Embryonic facial prominence (tissue), 1 donor: ENCODE data around the gene TBC1D10A.

Source experiments
- DNase-seq: peaks from one replicate; pipeline ENCODE4 v3.0.0-alpha.2; 2016; ENCODE audit errors: extremely low spot score

Gene TBC1D10A

DNA sequence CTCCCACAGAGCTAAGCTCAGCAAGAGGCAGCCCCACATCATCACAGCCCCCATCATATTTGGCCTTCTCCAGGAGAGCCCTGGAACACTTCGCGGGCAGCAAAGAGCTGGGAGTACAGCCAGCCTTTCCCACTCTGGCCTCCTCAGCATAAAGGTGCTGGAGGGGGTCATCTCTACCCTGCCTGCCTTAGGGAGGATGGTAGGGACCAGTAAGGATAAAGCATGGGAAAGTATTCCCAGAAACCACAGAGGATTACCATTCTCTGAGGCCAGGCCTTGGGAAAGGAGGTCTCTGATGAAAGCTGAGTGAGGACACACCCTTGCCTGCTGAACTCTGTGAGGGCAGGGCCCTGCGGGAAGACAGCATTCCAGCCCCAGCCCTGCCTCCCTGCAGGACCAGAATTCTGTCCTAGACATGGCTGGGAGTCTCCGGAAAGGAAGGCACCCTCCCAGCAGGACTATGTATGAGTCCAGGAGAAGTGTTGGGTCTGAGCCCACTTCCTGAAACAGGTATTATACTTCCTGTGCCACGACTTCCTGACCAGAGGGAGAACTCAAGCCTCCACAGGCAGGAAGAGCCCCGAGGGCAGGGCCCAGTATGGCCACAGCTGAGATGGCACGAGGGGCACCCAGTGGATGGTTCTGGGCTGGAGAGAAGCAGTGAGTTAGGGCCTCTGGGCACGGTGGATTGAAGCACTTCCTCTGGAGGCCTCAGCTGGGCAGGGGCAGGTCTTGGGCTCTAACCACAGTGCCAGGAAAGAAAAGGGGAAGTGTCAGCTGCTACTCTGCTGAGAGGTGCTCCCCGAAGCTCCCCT lies 24.5 kb downstream of the TBC1D10A start:
- no peak for DNase-seq

GRCh38 chr22:30299322-30299721 lies 27.4 kb downstream of the TBC1D10A start:
- no peak for DNase-seq

GRCh38 chr22:30297991-30298701 lies 28.6 kb downstream of the TBC1D10A start:
- no peak for DNase-seq

- no peak for DNase-seq
Measured at GRCh38 chr22:30297276-30297990, 29.3 kb downstream of the TBC1D10A start.

DNA sequence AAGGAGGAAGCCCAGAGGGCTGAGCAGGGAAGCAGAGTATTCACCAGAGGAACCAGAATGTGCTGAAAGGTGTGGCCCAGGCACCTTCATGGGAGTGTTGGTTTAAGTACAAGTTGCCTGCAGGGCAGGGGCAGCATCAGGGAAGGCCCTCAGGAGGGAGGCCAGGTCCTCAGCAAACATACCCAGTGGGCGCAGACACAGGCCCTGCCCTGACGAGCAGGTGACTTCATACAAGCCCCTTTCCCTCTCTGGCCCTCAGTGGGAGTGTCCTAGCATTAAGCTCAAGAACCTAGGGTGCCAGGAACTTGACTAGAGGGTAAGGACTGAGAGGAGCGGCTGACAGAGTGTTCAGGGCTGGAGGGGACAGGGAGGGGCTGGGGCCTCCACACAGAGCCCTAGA lies 29.9 kb downstream of the TBC1D10A start:
- DNase-seq: no peak

GRCh38 chr22:30296324-30296723 lies 30.4 kb downstream of the TBC1D10A start:
- DNase-seq: no peak

- DNase-seq: no peak
Measured at GRCh38 chr22:30295576-30295975, 31.2 kb downstream of the TBC1D10A start.

- DNase-seq: no peak
Measured at GRCh38 chr22:30294830-30295229, 31.9 kb downstream of the TBC1D10A start.

GRCh38 chr22:30294066-30294465 lies 32.7 kb downstream of the TBC1D10A start:
- DNase-seq: no peak

DNA sequence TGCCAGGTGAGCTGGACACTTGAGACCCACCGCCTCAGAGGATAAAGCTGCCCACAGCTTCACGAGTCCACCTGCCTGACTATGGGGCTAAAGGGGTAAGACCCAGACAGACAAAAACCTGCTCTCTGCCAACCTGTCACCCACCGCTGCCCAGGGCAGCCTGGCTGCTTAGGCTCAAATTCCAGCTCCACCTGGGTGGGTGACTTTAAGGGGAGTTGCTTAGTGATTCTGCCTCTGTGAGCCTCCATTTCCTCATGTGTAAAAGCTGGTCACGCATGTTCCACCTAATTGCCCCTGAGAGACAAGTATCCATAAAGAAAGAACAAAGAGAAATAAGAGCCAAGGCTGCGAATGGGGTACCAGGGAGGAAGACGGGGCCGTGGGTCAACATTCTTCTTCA lies 33.7 kb downstream of the TBC1D10A start:
- DNase-seq: no peak

DNA sequence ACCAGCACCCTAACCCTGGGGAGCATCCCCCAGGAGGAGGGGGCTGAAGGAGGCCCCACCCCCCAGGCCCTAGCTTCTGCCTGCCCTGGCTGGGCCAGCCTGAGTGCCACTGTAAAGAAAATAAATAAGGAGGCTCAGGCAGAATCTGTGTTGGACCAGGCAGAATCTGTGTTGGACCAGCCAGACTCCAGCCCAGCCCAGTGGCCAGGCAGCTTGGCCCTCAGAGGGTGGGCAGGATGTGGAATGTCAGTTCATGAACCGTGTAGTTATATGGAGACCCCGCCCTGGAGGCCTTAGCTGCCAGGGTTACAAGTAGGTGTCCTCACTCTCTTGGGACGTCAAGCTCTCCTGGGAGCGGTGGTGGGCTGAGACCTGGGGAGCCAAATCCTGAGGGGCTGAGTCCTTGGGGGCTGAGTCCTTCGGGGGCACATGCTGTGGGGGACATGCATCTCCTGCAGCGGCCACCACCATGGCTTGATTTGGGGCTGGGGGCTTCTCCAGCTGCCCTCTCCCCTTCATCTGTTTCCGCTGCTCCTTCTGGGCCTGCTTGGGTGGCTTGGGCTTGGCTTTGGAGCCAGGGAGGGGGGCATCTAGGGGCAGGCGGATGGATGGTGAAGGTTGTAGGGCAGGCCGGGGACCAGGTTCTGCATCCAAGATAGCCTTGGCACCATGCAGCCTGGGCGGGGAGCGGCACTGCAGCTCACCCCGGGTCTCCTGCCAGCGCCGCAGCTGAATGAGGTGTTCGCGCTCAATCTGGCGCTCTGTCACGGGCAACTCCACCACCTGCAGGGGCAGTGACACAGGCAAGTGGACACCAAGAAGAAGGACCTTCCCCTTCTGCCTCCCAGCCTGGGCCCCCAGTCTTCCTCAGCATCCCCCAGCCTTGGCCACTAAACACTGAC lies 34.4 kb downstream of the TBC1D10A start:
- no peak for DNase-seq

- no peak for DNase-seq
Measured at GRCh38 chr22:30291058-30291892, 35.5 kb downstream of the TBC1D10A start.

- DNase-seq: no peak
Measured at GRCh38 chr22:30290342-30291057, 36.2 kb downstream of the TBC1D10A start.

- DNase-seq: no peak
Measured at GRCh38 chr22:30289980-30290313, 36.8 kb downstream of the TBC1D10A start.

DNA sequence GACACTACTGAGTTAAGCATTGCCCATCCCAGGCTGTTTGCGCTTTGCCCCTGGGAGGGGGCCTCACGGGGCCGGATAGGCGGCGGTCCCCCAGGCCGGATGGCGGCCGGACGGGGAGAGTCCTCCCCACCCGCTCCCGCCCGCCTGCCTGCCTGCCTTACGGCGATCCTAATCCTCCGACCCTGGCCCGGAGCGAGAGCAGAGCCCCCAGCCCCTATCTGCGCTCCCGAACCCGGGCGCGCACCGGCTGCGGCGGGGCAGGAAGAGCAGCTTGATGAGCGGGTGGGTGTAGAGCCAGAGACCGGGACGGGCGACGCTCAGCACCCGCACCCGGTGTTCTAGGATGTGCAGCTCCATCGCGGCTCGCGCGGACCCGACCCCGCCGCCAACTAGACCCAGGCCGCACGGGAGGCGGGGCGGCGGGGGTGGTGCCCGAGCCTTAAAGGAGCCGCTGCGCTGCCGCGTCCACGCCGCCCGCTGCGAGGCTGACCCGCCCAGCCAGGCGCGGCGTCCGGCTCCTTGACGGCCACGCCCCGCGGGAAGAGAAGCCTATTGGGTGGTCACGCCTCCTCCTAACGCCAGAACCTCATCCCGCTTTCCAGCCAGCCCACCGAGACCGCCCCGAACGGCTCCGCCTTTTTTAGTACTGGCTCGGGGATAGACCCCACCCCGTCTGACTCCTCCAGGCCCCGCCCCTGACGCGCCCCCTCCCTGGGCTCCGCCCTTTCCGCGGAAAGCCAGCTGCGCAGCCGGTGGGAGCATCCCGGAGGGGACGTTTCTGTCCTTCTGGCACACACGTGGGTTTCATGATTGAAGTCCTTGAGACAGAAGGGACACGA lies 37.4 kb downstream of the TBC1D10A start, which contains the start of gene CASTOR1:
Gene CASTOR1 (minus strand): TSS at position 365 of the 839 bp plus-strand sequence. CDS start 8 bp downstream, at position 357.
- peak; percentile 95 for DNase-seq

- no peak for DNase-seq
Measured at GRCh38 chr22:30288419-30289140, 38.2 kb downstream of the TBC1D10A start.

DNA sequence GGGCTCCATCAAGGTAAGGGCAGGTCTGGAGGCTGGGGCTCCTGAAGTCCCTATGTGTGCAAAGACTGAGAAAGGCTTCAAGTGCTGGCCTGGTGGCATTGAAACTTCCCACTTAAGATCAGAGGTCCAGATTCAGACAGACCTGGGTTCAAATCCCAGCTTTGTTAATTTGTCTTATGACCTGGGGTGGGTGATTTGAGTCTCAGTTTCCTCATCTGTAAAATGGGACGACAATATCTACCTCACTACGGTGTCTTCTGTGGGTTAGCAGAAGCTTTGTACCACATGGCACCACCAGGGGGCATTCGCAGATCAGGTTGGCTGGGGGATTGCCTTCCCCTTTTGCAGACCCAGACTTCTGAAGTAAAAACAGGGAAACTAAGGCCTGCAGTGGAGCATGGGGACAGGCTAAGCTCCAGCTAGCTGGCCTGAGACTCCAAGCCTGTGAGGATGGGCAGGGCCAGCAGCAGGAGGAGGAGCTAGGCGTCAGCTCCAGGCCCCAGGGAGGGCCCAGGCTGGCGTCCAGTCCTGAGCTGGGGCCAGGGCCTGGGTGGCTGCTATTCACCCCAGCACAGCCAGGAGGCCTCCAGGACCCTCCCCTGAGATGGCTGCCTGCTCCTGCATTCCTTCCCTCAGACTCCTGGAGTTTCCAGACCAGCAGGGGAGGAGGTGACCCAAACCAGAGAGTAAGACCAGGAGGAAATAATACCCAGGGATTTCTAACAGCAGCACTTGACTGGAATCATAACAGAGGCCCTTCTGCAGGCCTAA lies 38.9 kb downstream of the TBC1D10A start:
- DNase-seq: no peak
